ENCODE data around the gene HAUS1. TPM values are rescaled to one million over a fixed set of nuclear protein-coding genes. Genes with fewer than 3 reads are reported as not detected.
A peak's percentile ranks its signal among the peaks of the same experiment; 100 is the strongest.

HAUS1 gene
- polyA plus RNA-seq, 1 experiment = 13.8 TPM

- Histone ChIP-seq H3K36me3 (ENCODE audit: control insufficient read depth, insufficient read depth, low read length) (no peaks in the 10 kb centered on the region), H3K27me3 (ENCODE audit: control insufficient read depth, insufficient read depth, low read length) (no peaks in the 10 kb centered on the region), H3K4me3 (ENCODE audit: low read depth, low read length) (no peak overlapping the region)
- TF ChIP-seq, protein P1, sequence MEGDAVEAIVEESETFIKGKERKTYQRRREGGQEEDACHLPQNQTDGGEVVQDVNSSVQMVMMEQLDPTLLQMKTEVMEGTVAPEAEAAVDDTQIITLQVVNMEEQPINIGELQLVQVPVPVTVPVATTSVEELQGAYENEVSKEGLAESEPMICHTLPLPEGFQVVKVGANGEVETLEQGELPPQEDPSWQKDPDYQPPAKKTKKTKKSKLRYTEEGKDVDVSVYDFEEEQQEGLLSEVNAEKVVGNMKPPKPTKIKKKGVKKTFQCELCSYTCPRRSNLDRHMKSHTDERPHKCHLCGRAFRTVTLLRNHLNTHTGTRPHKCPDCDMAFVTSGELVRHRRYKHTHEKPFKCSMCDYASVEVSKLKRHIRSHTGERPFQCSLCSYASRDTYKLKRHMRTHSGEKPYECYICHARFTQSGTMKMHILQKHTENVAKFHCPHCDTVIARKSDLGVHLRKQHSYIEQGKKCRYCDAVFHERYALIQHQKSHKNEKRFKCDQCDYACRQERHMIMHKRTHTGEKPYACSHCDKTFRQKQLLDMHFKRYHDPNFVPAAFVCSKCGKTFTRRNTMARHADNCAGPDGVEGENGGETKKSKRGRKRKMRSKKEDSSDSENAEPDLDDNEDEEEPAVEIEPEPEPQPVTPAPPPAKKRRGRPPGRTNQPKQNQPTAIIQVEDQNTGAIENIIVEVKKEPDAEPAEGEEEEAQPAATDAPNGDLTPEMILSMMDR (IDR thresholded peaks at IDR 0.05; ENCODE audit: insufficient read depth, low read depth, low read length) = no peak
- DNase-seq (ENCODE audit: low read depth) = no peak
- ChIA-PET CTCF (interaction anchor here (1.0 kb wide), 1 partner anchor 189 kb away, joined by 3 read pairs; no protein-coding TSS in a partner anchor), POLR2A (no interaction called here)
Measured at GRCh38 chr18:46069524-46069923, 34.7 kb upstream of the HAUS1 start.

GRCh38 chr18:46070232-46070631 is 34.0 kb upstream of the HAUS1 start:
- no peak overlapping the region for H3K4me3 ChIP-seq (ENCODE audit: low read depth, low read length)
- ChIA-PET CTCF (interaction anchor here (1.0 kb wide), 1 partner anchor 189 kb away, joined by 3 read pairs; no protein-coding TSS in a partner anchor), POLR2A (no interaction called here)
- no peaks in the 10 kb centered on the region for H3K36me3 ChIP-seq (ENCODE audit: control insufficient read depth, insufficient read depth, low read length)
- DNase-seq (ENCODE audit: low read depth) = no peak
- TF ChIP-seq, protein P1 (IDR thresholded peaks at IDR 0.05; ENCODE audit: insufficient read depth, low read depth, low read length) = no peak
- no peaks in the 10 kb centered on the region for H3K27me3 ChIP-seq (ENCODE audit: control insufficient read depth, insufficient read depth, low read length)

DNA sequence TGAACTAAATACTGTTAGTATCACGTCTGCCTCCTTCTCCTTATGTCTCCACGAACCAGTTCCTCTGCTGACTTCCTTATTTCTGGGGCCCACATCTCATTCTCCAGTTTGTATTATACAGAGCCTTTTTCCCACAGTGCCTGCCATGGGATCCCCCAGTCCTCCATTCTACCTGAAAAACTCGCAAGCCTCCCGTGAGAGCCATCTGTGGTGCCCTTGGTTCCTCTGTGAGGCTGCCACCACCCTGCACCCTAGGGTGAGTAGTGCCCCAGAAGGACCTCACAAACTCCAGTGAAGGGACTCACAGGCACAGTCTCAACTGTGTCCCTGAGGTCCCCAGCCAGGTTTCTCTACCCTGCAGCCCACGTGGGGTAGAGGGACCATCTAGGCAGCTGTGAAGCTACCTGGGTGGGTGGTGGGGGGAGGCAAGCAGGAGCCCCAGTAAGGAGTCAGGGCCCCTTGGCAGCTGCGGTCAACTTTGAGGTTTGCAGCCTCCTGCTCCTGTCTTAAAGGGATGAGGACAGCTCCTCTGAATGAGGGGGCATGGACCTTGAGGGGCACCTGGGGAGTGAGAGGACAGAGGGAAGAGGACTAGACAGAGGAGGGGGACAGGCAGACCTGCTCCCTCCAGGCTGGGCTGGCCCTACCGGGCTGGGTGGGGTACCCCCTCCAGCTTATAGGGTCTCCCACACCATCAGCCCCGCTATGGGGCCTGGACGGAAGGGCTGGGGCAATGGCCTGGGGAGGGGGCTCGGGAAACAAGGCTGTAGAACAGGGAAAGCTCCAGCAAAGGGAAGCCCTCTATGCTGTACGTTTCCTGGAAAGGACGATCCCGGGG is 33.2 kb upstream of the HAUS1 start:
- H3K36me3 ChIP-seq (ENCODE audit: control insufficient read depth, insufficient read depth, low read length) = no peaks in the 10 kb centered on the region
- TF ChIP-seq, protein P1 (IDR thresholded peaks at IDR 0.05; ENCODE audit: insufficient read depth, low read depth, low read length) = no peak
- peak overlapping the region; percentile 89 for H3K4me3 ChIP-seq (ENCODE audit: low read depth, low read length)
- DNase-seq (ENCODE audit: low read depth) = no peak
- CTCF ChIA-PET = interaction anchor here (0.5 to 3.7 kb wide), 8 partner anchors 10 to 587 kb away, joined by 3 to 46 read pairs (median 4); no protein-coding TSS in a partner anchor
- H3K27me3 ChIP-seq (ENCODE audit: control insufficient read depth, insufficient read depth, low read length) = no peaks in the 10 kb centered on the region
- POLR2A ChIA-PET = interaction anchor here (0.5 kb wide), 1 partner anchor 84 kb away, joined by 7 read pairs; no protein-coding TSS in a partner anchor

DNA sequence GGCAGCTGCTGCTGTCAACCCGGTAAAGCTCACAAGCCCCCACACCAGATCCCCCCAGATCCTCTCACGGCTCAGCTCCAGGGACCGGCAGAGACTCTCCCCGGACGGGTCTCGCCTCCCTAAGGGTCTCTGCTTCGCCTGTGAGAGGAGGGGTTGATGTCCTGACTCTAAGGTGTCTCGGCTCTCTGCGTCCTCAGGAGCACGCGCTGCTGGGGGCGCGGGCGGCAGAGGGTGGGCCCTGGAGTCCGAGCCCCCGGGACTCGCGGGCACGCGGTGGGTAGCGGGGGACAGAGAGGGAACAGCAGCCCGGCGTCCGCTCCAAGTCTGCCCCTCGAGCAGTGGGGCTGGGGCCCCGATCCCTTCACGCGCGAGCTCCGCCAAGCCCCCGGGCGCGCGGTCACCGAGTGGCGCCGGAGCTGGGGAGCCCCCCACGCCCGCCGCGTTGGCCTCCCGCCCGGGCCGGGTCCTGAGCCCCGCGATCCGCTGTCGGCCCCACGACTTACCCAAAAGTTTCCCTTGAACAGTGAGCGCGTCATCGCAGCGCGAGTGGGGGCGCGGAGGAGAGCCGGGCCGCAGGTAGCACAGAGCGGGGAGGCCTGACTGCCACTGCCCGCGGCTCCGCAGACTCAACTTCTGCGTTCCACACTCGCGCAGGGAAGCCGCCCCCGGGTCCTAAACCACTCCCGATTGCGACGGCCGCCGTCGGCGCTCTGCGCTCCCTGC is 32.4 kb upstream of the HAUS1 start, which contains the start of gene PSTPIP2:
TSS of gene PSTPIP2 (minus strand) at position 608 of the 723 bp plus-strand sequence. CDS start at position 536, 72 bp downstream.
- DNase-seq (ENCODE audit: low read depth) = no peak
- ChIA-PET POLR2A (interaction anchor here (0.7 kb wide), 1 partner anchor 12 kb away, joined by 3 read pairs; no protein-coding TSS in a partner anchor), CTCF (interaction anchor here (1.0 to 3.7 kb wide), 8 partner anchors 11 to 586 kb away, joined by 3 to 46 read pairs (median 9); no protein-coding TSS in a partner anchor)
- Histone ChIP-seq H3K36me3 (ENCODE audit: control insufficient read depth, insufficient read depth, low read length) (no peaks in the 10 kb centered on the region), H3K4me3 (ENCODE audit: low read depth, low read length) (peak within 1 kb of the TSS; percentile 89), H3K27me3 (ENCODE audit: control insufficient read depth, insufficient read depth, low read length) (no peaks in the 10 kb centered on the region)
- TF ChIP-seq, protein P1 (IDR thresholded peaks at IDR 0.05; ENCODE audit: insufficient read depth, low read depth, low read length) = no peak
